ENCODE data around the gene THEMIS2. TPM values are rescaled to one million over a fixed set of nuclear protein-coding genes. Genes with fewer than 3 reads are reported as not detected.
A peak's percentile ranks its signal among the peaks of the same experiment; 100 is the strongest.
"Not testable (repeated sequence)": the region's sequence is repeated elsewhere in the genome, so short reads cannot be mapped to it uniquely, and the experiment has no call there.

The THEMIS2 gene
- total RNA-seq, 4 donors from 2014 or later: 5.6 to 23.8 (median 17.7) TPM

GRCh38 chr1:27864264-27864895 is 8.0 kb upstream of the THEMIS2 start:
- WGBS, 2 donors (ENCODE audit: low coverage in 1 of 2): 78 to 92% methylated on average over 2 to 4 of the region's 8 CpGs
- no peaks in the 10 kb centered on the region for H3K27me3 ChIP-seq
- no peaks in the 10 kb centered on the region for H3K4me1 ChIP-seq
- peak overlapping the region in 2 of 4 donors; percentile 47 to 57 for H3K27ac ChIP-seq
- H3K36me3 ChIP-seq: no peaks in the 10 kb centered on the region
- no peak overlapping the region for H3K4me3 ChIP-seq
- no peaks in the 10 kb centered on the region for H3K9me3 ChIP-seq
- ATAC-seq: peak; percentile 22
- TF ChIP-seq POLR2A (IDR thresholded peaks at IDR 0.05) (no peak), CTCF (IDR thresholded peaks at IDR 0.05) (no peak), EP300 (IDR thresholded peaks at IDR 0.05) (no peak), POLR2AphosphoS5 (IDR thresholded peaks at IDR 0.05) (no peak)

- no peaks in the 10 kb centered on the region for H3K27me3 ChIP-seq
- no peaks in the 10 kb centered on the region for H3K9me3 ChIP-seq
- ATAC-seq: no peak
- no peak overlapping the region for H3K27ac ChIP-seq
- H3K4me1 ChIP-seq: no peaks in the 10 kb centered on the region
- 92 to 100% methylated on average over 2 to 9 of the region's 10 CpGs for WGBS, 2 donors (ENCODE audit: low coverage in 1 of 2)
- TF ChIP-seq CTCF (IDR thresholded peaks at IDR 0.05): no peak
- no peak for TF ChIP-seq POLR2A (IDR thresholded peaks at IDR 0.05)
- no peak for TF ChIP-seq POLR2AphosphoS5 (IDR thresholded peaks at IDR 0.05)
- TF ChIP-seq EP300 (IDR thresholded peaks at IDR 0.05): no peak
- no peak overlapping the region for H3K4me3 ChIP-seq
- H3K36me3 ChIP-seq: no peaks in the 10 kb centered on the region
These were observed 6.5 kb upstream of the THEMIS2 start for GRCh38 chr1:27865821-27866220.

GRCh38 chr1:27868556-27868931 is 3.8 kb upstream of the THEMIS2 start:
- no peak for ATAC-seq
- no peaks in the 10 kb centered on the region for H3K36me3 ChIP-seq
- H3K4me3 ChIP-seq: no peak overlapping the region
- WGBS, 2 donors (ENCODE audit: low coverage in 1 of 2): 80 to 86% methylated on average over 3 to 4 of the region's 11 CpGs
- H3K9me3 ChIP-seq: no peaks in the 10 kb centered on the region
- TF ChIP-seq CTCF (IDR thresholded peaks at IDR 0.05): no peak
- TF ChIP-seq EP300 (IDR thresholded peaks at IDR 0.05): no peak
- H3K27ac ChIP-seq: no peak overlapping the region
- peaks cover 0 to 17% (median 0%) of the 10 kb centered on the region in 3 donors for H3K4me1 ChIP-seq
- H3K27me3 ChIP-seq: peaks cover 14% of the 10 kb centered on the region

- Histone ChIP-seq H3K9me3 (no peaks in the 10 kb centered on the region), H3K4me3 (no peak overlapping the region), H3K4me1 (peaks cover 0 to 18% (median 0%) of the 10 kb centered on the region in 3 donors), H3K27ac (peak overlapping the region in 1 of 4 donors; percentile 25), H3K27me3 (peaks cover 19% of the 10 kb centered on the region), H3K36me3 (no peaks in the 10 kb centered on the region)
- WGBS, 2 donors (ENCODE audit: low coverage in 1 of 2): 20 to 73% methylated on average over 1 to 2 of the region's 16 CpGs
- peak; percentile 20 for ATAC-seq
- TF ChIP-seq EP300 (IDR thresholded peaks at IDR 0.05) (no peak), POLR2A (IDR thresholded peaks at IDR 0.05) (no peak), POLR2AphosphoS5 (IDR thresholded peaks at IDR 0.05) (no peak), CTCF (IDR thresholded peaks at IDR 0.05) (no peak)
These were observed 3.2 kb upstream of the THEMIS2 start for GRCh38 chr1:27868932-27869718.

GRCh38 chr1:27869719-27870085 is 2.6 kb upstream of the THEMIS2 start:
- TF ChIP-seq CTCF (IDR thresholded peaks at IDR 0.05) (no peak), EP300 (IDR thresholded peaks at IDR 0.05) (no peak), POLR2AphosphoS5 (IDR thresholded peaks at IDR 0.05) (no peak), POLR2A (IDR thresholded peaks at IDR 0.05) (no peak)
- ATAC-seq: no peak
- H3K27me3 ChIP-seq: peaks cover 19% of the 10 kb centered on the region
- H3K36me3 ChIP-seq: no peaks in the 10 kb centered on the region
- no CpG with 5 or more reads among the region's 1 CpG for WGBS, 2 donors (ENCODE audit: low coverage in 1 of 2)
- no peaks in the 10 kb centered on the region for H3K9me3 ChIP-seq
- H3K27ac ChIP-seq: no peak overlapping the region
- H3K4me1 ChIP-seq: peaks cover 0 to 18% (median 0%) of the 10 kb centered on the region in 3 donors
- H3K4me3 ChIP-seq: no peak overlapping the region

- not testable (repeated sequence) for H3K9me3 ChIP-seq, ATAC-seq, H3K4me3 ChIP-seq, H3K27ac ChIP-seq, H3K36me3 ChIP-seq
- Histone ChIP-seq H3K4me1 (peaks cover 0 to 18% (median 0%) of the 10 kb centered on the region in 3 donors), H3K27me3 (peaks cover 22% of the 10 kb centered on the region)
- 100% methylated on average over 5 of the region's 7 CpGs; no CpG with 5 or more reads in 1 of the 2 donors for WGBS, 2 donors (ENCODE audit: low coverage in 1 of 2)
These were observed 1.3 kb upstream of the THEMIS2 start for GRCh38 chr1:27871076-27871475.
